K562 (cell line): ENCODE measurements around the gene RNF40. TPM values are rescaled to one million over a fixed set of nuclear protein-coding genes. Genes with fewer than 3 reads are reported as not detected.

Experiments used
- CBX3 ChIP-seq, 2 experiments: IDR thresholded peaks; 1 replicate in 1 of 2; 2 replicates in 1 of 2; pipeline ENCODE4 v1.6.1; 2012; ENCODE audit warnings: inconsistent platforms in 2 of 2, low read length in 2 of 2, borderline replicate concordance in 1 of 2, control low read depth in 1 of 2
- HDAC1 ChIP-seq, 2 experiments: fragments of 450-650 bp; IDR thresholded peaks; 2 replicates each; pipeline ENCODE4 v1.6.1; 2016 to 2017; ENCODE audit warnings: inconsistent platforms in 1 of 2, mild to moderate bottlenecking in 1 of 2, moderate library complexity in 1 of 2
- NFE2 ChIP-seq: IDR thresholded peaks from 2 replicates; pipeline ENCODE4 v1.6.1; 2014; ENCODE audit warnings: antibody characterized with exemption, low read depth
- THAP7 ChIP-seq: fragments of 250-450 bp; sonication (Bioruptor Pico); IDR thresholded peaks from 2 replicates; pipeline ENCODE4 v1.5.0; 2021
- ZHX1 ChIP-seq: fragments of 150-350 bp; conservative IDR thresholded peaks from 2 replicates; pipeline ENCODE4 v1.6.1; 2014; ENCODE audit warnings: low read length
- ZNF146 ChIP-seq: IDR thresholded peaks from one replicate; pipeline ENCODE4 v1.6.1; 2018; ENCODE audit warnings: missing compliant biosample characterization; ENCODE audit not compliant: unreplicated experiment
- ZNF3 ChIP-seq: fragments of 250-450 bp; sonication (Bioruptor Pico); IDR thresholded peaks from 2 replicates; pipeline ENCODE4 v1.5.0; 2021; ENCODE audit warnings: mild to moderate bottlenecking, moderate library complexity
- ZSCAN29 ChIP-seq: fragments of 450-650 bp; IDR thresholded peaks from 2 replicates; pipeline ENCODE4 v1.6.1; 2017
- polyA plus RNA-seq, 8 experiments: library from polyadenylated mRNA; depleted of rRNA in 4 of 8; stranded (reverse) in 5 of 8; unstranded in 3 of 8; fragments of >200 nt; fragmentation: Nextera tagmentation in 2 of 8; fragmentation: Illumina TruSeq in 1 of 8; extraction: Ambion mirVana in 2 of 8; extraction: Trizol in 1 of 8; gene quantifications; 2 replicates each; pipeline versions ENCODE4 v1.2.1 to v1.2.3, GENCODE V29; 2011 to 2014; ENCODE audit warnings: inconsistent platforms in 1 of 8, missing spikeins in 1 of 8
- total RNA-seq, 7 experiments: library from RNA; depleted of rRNA in 6 of 7; stranded (reverse); fragments of >200 nt in 6 of 7; fragmentation: Illumina TruSeq in 2 of 7; extraction: Trizol in 2 of 7; gene quantifications; 2 replicates each; pipeline versions ENCODE4 v1.2.1 to v1.2.3, GENCODE V29; 2011 to 2021; ENCODE audit warnings: low replicate concordance in 1 of 7
- TF ChIP-seq, protein P1 (sequence below): sonication (generic); formaldehyde crosslinking; IDR thresholded peaks from 2 replicates; pipeline ENCODE4 v1.8.0; 2022; ENCODE audit warnings: missing genetic modification reagents, mild to moderate bottlenecking, moderate library complexity, borderline replicate concordance
- TF ChIP-seq, protein P2 (sequence below): fragments of 250-450 bp; sonication (Bioruptor Pico); IDR thresholded peaks from 2 replicates; pipeline ENCODE4 v1.4.0; 2020; ENCODE audit warnings: mild to moderate bottlenecking

Gene RNF40
- total and polyA plus RNA-seq, 9 of the 15 experiments (the other 6 are each of a cell fraction or from before 2014, with no cell fraction given) = 6.2 to 129 (median 81.5) TPM

- TF ChIP-seq THAP7 (CRISPR knock-in tag) (no peak), CBX3 (IDR thresholded peaks at IDR 0.05; ENCODE audit: borderline replicate concordance in 1 of 2, low read length in 2 of 2) (no peak; a peak in 1 of 3 replicates), ZNF3 (no peak), NFE2 (peak; percentile 38; the same call in 1 of the 2 replicates), HDAC1 (IDR thresholded peaks at IDR 0.05) (no peak), ZSCAN29 (0 out of 2 replicates have a peak, but pooled peaks have one; percentile 45), ZHX1 (no peak), ZNF146 (CRISPR knock-in tag) (no peak)
- TF ChIP-seq, protein P1, sequence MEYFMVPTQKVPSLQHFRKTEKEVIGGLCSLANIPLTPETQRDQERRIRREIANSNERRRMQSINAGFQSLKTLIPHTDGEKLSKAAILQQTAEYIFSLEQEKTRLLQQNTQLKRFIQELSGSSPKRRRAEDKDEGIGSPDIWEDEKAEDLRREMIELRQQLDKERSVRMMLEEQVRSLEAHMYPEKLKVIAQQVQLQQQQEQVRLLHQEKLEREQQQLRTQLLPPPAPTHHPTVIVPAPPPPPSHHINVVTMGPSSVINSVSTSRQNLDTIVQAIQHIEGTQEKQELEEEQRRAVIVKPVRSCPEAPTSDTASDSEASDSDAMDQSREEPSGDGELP (CRISPR knock-in tag) = no peak
- TF ChIP-seq, protein P2, sequence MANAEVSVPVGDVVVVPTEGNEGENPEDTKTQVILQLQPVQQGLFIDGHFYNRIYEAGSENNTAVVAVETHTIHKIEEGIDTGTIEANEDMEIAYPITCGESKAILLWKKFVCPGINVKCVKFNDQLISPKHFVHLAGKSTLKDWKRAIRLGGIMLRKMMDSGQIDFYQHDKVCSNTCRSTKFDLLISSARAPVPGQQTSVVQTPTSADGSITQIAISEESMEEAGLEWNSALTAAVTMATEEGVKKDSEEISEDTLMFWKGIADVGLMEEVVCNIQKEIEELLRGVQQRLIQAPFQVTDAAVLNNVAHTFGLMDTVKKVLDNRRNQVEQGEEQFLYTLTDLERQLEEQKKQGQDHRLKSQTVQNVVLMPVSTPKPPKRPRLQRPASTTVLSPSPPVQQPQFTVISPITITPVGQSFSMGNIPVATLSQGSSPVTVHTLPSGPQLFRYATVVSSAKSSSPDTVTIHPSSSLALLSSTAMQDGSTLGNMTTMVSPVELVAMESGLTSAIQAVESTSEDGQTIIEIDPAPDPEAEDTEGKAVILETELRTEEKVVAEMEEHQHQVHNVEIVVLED = no peak
Observed at GRCh38 chr16:30760577-30761426, 1.3 kb upstream of the RNF40 start (continued).
